Mammary epithelial cell (primary cell): ENCODE data around the gene IL24.

Experiments
- CTCF ChIP-seq, 2 donors: IDR thresholded peaks in 1 of 2; conservative IDR thresholded peaks in 1 of 2; 2 replicates each; pipeline ENCODE4 v1.5.1; 2011 to 2012; ENCODE audit warnings: inconsistent platforms in 2 of 2, low read length in 2 of 2, mild to moderate bottlenecking in 2 of 2, control low read depth in 1 of 2, low read depth in 1 of 2; ENCODE audit not compliant: insufficient read depth in 1 of 2; ENCODE audit errors: extremely low read depth in 1 of 2
- EZH2 ChIP-seq: IDR thresholded peaks from 2 replicates; pipeline ENCODE4 v1.6.1; 2012; ENCODE audit warnings: low read length, inconsistent platforms, borderline replicate concordance

DNA sequence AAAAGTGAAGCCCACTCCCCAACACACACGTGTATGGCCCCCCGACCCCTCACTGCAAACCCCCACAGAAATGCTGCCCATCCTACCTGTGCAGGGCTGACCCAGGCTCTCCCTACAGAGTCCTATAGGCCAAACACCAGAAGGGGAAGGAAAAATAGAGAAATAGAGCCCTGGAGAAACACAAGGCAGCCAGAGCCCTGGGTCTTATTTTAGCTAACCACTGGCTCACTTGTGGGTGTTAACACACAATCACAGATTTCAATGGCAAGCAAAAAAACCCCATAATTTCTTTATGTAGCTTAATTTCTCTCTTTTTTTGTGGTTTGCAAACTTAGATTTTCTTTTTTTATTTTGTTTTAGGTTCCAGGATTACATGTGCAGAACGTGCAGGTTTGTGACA is 50.0 kb downstream of the IL24 start:
- TF ChIP-seq CTCF (conservative IDR thresholded peaks at IDR 0.05 in 1 of 2, IDR thresholded peaks at IDR 0.05 in 1 of 2; ENCODE audit: extremely low read depth in 1 of 2, insufficient read depth in 1 of 2, low read depth in 1 of 2, low read length in 2 of 2) (no peak), EZH2 (no peak)
